SH-SY5Y (cell line): ENCODE measurements around the gene ADAMTS10.

Experiments used
- GATA2 ChIP-seq: IDR thresholded peaks from 2 replicates; pipeline ENCODE4 v1.6.1; 2011; ENCODE audit warnings: mild to moderate bottlenecking, low read depth, low read length
- GATA3 ChIP-seq: IDR thresholded peaks from 2 replicates; pipeline ENCODE4 v1.6.1; 2011; ENCODE audit warnings: low read depth, mild to moderate bottlenecking, low read length, moderate library complexity

DNA sequence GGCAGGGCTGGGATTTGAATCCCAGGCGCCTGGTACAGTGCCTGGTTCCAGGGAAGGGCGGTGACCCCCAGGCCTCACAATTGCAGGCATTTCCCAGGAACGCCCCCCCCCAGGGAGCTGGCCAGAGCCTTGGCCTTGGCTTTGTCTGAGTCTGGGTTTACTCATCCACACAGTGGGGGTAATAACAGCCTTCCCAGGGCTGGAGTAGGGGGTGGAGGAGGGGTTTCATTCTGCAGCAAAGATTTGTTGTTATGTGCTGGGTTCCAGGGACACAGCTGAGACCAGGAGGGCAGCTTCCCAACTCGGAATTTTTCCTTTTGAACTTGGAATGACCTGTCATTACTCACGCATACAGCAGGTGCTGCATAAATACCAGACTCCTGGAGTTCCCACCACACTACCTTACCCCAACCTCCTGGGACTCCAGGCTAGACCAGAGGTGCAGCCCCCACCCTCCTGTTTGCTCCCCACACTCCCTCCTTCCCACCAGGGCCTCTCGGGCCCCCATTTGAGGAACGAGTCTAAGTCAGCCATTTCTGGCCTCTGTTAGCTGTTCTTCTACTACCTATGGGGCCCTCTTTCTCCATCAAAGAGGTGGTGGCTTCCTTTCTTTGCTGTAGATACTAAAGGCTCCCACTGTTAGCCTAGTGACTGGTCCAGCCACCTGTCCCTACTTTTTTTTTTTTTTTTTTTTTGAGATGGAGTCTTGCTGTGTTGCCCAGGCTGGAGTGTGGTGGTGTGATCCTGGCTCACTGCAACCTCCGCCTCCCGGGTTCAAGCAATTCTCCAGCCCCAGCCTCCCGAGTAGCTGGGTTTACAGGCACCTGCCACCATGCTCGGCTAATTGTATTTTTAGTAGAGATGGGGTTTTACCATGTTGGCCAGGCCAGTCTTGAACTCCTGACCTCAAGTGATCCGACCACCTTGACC is 1.6 kb upstream of the ADAMTS10 start:
- TF ChIP-seq GATA2 (no peak), GATA3 (no peak)
